GM18502 (cell line): ENCODE results near the gene MKNK1.
A peak's percentile ranks its signal among the peaks of the same experiment; 100 is the strongest.

Experiments
- ATAC-seq: cut with Tn5 transposase; IDR thresholded peaks from one replicate; pipeline ENCODE4 v1.9.1; 2021; ENCODE audit warnings: mild to moderate bottlenecking; ENCODE audit not compliant: unreplicated experiment, poor library complexity

Gene MKNK1

GRCh38 chr1:46546210-46546609 lies 57.9 kb downstream of the MKNK1 start:
- no peak for ATAC-seq

- no peak for ATAC-seq
Observed at GRCh38 chr1:46545784-46546183, 58.3 kb downstream of the MKNK1 start.

- no peak for ATAC-seq
Observed at GRCh38 chr1:46544561-46545240, 59.4 kb downstream of the MKNK1 start.

GRCh38 chr1:46543761-46544560 lies 60.1 kb downstream of the MKNK1 start:
- ATAC-seq, result no peak

GRCh38 chr1:46543382-46543760 lies 60.7 kb downstream of the MKNK1 start:
- no peak for ATAC-seq

- ATAC-seq, result no peak
Observed at GRCh38 chr1:46539972-46540371, 64.1 kb downstream of the MKNK1 start.

GRCh38 chr1:46538147-46538546 lies 65.9 kb downstream of the MKNK1 start:
- no peak for ATAC-seq

- ATAC-seq, result no peak
Observed at GRCh38 chr1:46537651-46538050, 66.4 kb downstream of the MKNK1 start.

- no peak for ATAC-seq
Observed at GRCh38 chr1:46536527-46536926, 67.5 kb downstream of the MKNK1 start.

GRCh38 chr1:46535063-46535462 lies 69.0 kb downstream of the MKNK1 start:
- no peak for ATAC-seq

GRCh38 chr1:46533179-46533864 lies 70.7 kb downstream of the MKNK1 start:
- ATAC-seq, result peak; percentile 56

- ATAC-seq, result peak; percentile 42
Observed at GRCh38 chr1:46532498-46533178, 71.4 kb downstream of the MKNK1 start.

- ATAC-seq, result no peak
Observed at GRCh38 chr1:46532095-46532494, 72.0 kb downstream of the MKNK1 start.

- ATAC-seq, result no peak
Observed at GRCh38 chr1:46530791-46531409, 73.2 kb downstream of the MKNK1 start.

GRCh38 chr1:46530311-46530710 lies 73.8 kb downstream of the MKNK1 start:
- no peak for ATAC-seq

GRCh38 chr1:46529031-46529630 lies 74.9 kb downstream of the MKNK1 start:
- no peak for ATAC-seq

- ATAC-seq, result no peak
Observed at GRCh38 chr1:46528297-46528955, 75.6 kb downstream of the MKNK1 start.

GRCh38 chr1:46527474-46528296 lies 76.4 kb downstream of the MKNK1 start:
- ATAC-seq, result peak; percentile 69
